HUDEP-2 (cell line): ENCODE results near the gene UBXN6.

Experiments
- DNase-seq, 76 experiments: peaks; one replicate each; lab custom pipeline; 2025; ENCODE audit not compliant: unreplicated experiment in 76 of 76; lab: John Stamatoyannopoulos, UW

The UBXN6 gene

GRCh38 chr19:4443188-4443587, 14.4 kb downstream of the UBXN6 start:
- DNase-seq, result no peak

GRCh38 chr19:4442819-4443146, 14.8 kb downstream of the UBXN6 start:
- DNase-seq, result no peak

GRCh38 chr19:4441994-4442818, 15.4 kb downstream of the UBXN6 start:
- no peak for DNase-seq

GRCh38 chr19:4439243-4439642, 18.4 kb downstream of the UBXN6 start:
- DNase-seq, result no peak

GRCh38 chr19:4437103-4437502, 20.5 kb downstream of the UBXN6 start:
- no peak for DNase-seq

- no peak for DNase-seq
Observed at GRCh38 chr19:4436231-4436630, 21.4 kb downstream of the UBXN6 start.

GRCh38 chr19:4434391-4434790, 23.2 kb downstream of the UBXN6 start:
- no peak for DNase-seq

GRCh38 chr19:4432918-4433506, 24.6 kb downstream of the UBXN6 start:
- no peak for DNase-seq

GRCh38 chr19:4431808-4432674, 25.6 kb downstream of the UBXN6 start:
- no peak for DNase-seq

- DNase-seq, result no peak
Observed at GRCh38 chr19:4431296-4431695, 26.3 kb downstream of the UBXN6 start.

- no peak for DNase-seq
Observed at GRCh38 chr19:4430760-4431159, 26.8 kb downstream of the UBXN6 start.

- no peak for DNase-seq
Observed at GRCh38 chr19:4429771-4430171, 27.8 kb downstream of the UBXN6 start.

GRCh38 chr19:4429256-4429655, 28.3 kb downstream of the UBXN6 start:
- DNase-seq, result no peak

GRCh38 chr19:4428326-4428975, 29.1 kb downstream of the UBXN6 start:
- no peak for DNase-seq

- no peak for DNase-seq
Observed at GRCh38 chr19:4425537-4425936, 32.1 kb downstream of the UBXN6 start.

- DNase-seq, result no peak
Observed at GRCh38 chr19:4423416-4424126, 34.0 kb downstream of the UBXN6 start.

GRCh38 chr19:4416268-4416667, 41.3 kb downstream of the UBXN6 start:
- DNase-seq, result no peak

GRCh38 chr19:4415352-4415751, 42.2 kb downstream of the UBXN6 start:
- no peak for DNase-seq

- no peak for DNase-seq
Observed at GRCh38 chr19:4414800-4415321, 42.7 kb downstream of the UBXN6 start.

- DNase-seq, result no peak
Observed at GRCh38 chr19:4414144-4414799, 43.3 kb downstream of the UBXN6 start.
